ENCODE data around the gene PRM2.
"Not testable (repeated sequence)": the region's sequence is repeated elsewhere in the genome, so short reads cannot be mapped to it uniquely, and the experiment has no call there.

PRM2 gene

DNA sequence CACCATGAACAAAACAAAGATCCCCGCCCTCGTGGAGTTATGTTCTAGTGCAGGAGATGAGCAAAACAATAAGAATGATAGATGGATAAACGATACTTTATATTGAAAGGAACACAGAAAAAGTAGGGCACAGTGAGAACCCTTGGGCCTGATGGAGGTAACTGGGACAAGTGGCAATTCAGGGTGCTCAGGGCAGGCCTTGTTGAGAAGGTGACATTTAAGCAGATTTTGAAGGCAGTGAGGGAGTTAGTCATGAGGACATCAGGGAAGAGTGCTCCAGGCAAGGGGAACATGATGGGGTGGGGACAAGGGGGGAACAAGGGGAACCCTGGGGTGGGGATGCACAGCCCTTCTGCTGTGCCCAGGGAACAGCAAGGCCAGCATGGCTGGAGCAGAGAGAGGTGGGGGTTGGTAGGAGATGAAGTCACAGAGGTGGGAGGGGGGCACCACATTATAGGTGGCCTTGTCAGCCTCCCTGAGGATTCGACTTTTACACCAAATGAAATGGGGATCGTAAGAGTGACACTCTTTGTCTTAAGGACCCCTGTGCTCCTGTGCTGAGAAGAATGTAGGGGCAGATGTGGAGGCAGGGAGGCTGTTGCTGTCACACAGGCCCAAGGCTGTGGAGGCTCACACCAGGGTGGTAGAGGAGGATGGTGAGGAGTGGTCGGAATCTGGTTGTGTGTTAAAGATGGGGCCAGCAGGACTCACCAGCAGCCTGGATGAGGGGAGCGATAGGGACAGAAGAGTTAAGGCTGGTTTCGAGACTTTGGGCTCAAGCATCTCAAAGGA, 14.0 kb upstream of the PRM2 start:
- DNase-seq: no peak

DNA sequence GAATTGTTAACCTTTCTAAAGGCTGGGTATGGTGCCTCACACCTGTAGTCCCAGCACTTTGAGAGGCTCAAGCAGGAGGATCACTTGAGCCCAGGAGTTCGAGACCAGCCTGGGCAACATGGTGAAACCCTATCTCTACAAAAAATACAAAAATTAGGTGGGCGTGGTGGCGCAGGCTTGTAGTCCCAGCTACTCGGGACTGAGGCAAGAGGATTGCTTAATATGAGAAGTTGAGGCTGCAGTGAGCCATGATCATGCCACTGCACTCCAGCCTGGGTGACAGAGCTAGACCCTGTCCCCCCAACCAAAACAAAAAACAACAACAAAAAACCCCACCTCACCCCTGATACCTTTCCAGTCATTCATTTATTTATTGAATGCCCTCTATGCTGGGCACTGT, 13.4 kb upstream of the PRM2 start:
- DNase-seq: not testable (repeated sequence)

DNA sequence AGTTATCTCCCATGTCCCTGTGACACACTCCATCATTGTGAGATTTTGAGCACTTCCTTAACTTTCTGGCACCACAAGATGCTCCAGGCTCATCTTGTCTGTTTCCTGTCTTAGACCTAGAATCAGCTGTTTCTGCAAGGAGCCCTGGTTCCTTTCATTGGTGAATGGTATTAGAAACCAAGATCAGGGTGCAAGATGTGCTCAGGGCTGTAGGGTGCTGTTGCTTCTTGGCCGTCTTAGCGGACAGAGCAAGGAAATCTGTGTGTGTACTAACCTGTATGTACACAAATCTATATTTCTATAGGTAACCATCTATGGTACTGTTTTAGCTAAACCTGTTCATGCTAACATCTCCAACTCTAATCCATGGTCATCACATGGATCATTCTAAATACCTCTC, 12.9 kb upstream of the PRM2 start:
- DNase-seq: no peak

DNA sequence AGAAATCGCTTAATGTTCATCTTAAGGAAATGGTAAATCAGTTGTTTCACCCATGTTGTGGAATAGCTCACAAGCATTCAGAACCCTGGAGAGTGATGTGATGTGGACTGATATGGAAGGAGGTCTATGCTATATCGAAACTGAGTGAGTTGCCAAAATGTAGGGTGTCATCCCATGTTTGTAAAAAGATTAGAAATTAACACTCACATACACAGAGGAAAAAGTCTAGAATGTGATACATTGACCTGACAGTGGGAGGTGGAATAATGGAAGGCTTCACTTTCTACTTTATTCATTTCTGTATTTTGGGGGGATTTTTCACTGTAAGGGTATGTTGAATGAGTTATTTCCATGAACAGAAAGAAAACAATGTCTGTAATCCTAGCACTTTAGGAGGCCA, 9.6 kb upstream of the PRM2 start:
- DNase-seq: no peak

DNA sequence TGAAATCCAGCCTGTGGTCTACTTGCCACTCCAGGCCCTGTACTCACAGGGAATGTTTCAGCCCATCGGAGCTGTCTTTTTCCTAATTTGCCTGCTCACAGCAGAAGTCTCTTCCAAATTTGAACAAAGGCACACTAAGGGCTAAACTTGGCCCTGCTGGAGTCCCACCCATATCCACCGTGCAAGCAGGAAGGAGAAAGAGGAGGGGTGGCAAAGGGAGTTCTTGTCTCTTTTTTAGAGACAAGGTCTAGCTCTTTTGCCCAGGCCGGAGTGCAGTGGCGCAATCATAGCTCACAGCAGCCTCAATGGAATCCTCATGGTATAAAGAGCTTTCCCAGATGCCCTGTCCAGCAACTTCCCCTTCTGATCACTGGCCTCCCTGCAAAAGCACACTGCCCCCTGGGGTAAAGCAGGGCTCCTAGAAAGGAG, 7.6 kb upstream of the PRM2 start:
- DNase-seq: no peak

DNA sequence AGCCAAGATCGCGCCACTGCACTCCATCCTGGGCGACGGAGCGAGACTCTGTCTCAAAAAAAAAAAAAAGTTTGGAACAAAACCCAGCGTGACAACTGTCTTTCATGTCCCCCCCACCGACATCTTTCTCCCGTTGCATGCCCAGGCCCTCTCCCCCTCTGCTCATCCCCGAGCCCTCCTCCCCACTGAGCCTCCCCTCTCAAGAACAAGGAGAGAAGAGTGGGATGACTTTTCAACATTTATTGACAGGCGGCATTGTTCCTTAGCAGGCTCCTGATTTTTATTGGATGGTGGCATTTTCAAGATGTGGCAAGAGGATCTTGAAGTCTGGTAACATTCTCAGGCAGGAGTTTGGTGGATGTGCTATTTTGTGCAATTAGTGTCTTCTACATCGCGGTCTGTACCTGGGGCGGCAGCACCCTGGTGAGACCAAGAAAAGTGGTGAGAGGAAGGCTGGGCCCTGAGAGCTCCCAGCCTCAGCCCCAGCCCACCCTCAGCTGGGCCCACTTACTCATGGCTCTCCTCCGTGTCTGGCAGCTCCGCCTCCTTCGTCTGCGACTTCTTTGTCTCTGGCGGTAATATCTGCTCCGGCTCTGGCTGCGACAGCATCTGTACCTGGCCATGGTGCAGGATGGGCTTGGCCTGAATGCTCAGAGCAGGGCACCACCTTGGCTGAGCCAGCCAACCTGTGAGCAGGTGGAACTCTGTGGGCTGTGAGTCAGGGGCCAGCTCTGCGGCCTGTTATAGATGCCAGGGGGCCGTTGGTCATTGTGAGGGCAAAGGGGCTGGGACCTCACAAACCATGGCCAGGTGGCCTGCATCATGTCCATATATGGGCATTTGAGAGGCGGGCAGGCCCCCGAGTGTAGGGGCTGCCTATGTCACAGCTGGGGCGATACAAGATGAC, 4.6 kb upstream of the PRM2 start, which contains the start of gene PRM1:
PRM1 (minus strand) TSS at position 715 of the 907 bp plus-strand sequence; CDS start at position 623, 92 bp downstream.
- no peak for DNase-seq

DNA sequence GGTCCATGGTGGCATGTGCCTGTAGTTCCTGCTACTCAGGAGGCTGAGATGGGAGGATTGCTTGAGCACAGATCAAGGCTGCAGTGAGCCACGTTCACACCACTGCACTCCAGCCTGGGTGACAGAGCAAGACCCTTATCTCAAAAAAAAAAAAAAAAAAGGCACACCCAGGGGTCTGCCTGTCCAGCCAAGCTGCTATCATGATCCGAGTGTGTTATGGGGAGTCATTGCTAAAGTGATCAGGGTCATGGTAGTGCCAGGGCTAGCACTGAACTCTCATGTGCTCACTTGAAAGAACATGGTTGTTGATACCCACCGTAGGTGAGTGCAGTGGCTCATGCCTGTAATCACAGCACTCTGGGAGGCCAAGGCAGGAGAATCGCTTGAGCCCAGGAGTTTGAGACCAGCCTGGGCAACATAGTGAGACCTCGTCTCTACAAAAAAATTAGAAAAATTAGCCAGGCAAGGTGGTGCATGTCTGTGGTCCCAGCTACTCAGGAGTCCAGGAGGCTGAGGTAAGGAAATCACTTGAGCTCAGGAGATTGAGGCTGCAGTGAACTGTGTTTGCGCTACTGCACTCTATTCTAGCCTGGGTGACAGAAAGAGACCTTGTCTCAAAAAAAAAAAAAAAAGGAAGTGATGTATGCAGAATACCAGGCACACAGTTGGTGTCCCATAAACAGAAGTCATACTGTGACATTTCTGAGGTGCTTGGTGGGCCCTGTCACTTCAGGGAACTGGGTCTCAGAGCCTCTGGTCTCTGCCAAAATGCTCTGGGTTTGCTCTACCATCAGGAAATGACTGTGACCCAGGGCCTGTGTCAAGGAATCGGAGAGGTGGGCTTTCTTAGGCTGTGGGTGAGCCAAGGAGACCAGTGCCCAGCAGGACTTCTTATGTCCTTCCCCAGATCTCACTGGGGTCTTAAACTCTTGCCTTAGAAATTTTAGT, 2.7 kb upstream of the PRM2 start:
- DNase-seq: no peak

DNA sequence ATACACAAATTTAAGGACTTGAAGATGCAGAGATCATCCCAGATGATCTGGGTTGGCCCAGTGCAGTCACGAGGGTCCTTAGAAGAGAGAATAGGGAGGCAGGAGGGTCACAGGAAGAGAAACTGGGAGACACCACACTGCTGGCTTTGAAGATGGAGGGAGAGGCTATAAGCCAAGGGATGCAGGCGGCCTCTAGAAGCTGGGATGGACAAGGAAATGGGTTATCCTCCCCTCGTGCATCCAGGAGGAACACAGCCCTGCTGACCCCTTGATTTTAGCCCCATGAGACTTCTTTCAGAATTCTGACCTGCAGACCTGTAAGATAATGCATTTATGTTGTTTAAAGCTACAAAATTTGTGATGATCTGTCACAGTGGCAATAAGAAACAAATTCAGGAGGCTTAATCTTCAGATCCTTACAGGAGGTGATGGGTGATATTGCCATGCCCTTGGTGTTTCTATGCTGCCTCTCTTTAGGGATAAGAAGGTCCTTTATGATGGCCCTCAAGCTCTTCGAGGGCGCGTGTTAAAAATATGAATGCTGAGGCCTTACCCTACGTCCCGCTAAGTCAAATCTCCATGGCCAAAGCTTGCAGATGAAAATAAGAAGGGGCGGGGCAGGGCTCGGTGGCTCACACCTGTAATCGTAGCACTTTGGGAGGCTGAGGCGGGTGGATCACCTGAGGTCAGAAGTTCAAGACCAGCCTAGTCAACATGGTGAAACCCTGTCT, 1.5 kb upstream of the PRM2 start:
- DNase-seq: no peak

DNA sequence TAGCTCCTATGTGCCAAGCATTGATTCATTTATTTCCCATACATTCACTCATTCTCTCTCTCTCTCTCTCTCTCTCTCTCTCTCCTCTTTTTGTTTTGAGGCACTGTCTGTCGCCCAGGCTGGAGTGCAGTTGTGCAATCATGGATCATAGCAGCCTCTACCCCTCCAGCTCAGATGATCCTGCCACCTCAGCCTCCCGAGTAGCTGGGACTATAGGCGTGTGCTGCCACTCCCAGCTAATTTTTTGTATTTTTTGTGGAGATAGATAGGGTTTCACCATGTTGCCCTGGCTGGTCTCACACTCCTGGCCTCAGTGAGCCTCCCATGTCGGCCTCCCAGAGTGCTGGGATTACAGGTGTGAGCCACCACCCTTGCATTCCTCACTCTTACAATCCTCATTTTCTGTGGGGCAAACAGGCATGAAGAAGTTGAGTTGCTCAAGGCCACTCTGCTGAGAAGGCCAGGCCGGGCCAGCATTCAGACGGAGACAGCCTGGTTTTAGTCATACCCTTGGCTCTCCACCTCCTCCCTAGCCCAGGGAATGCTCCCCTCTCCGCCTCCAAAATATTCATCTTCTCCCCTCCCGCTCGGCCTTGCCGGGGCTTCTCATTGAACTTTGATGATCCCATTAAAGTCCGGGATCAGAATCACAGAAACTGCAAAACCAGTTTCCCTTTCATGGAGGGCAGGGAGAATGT, 765 bp upstream of the PRM2 start:
- no peak for DNase-seq

DNA sequence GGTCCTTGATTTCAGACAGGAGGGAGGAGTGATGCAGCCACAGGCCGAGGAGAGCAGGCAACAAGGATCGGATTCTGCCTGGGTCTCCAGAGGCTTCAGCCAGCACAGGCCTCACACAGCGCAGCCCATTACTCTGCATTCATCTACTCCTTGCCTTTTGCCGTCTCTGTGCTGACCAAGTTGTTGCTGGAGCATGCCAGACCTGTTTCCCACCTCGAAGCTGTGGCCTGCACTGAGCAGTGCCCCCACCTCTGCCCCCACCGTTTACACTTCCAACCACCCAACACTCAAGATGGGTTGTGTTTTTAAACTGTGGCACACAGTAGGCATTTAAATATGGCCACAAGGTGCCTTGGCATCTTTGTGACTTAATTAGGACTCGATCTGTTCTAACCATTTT, 1.3 kb downstream of the PRM2 start:
- DNase-seq: no peak

DNA sequence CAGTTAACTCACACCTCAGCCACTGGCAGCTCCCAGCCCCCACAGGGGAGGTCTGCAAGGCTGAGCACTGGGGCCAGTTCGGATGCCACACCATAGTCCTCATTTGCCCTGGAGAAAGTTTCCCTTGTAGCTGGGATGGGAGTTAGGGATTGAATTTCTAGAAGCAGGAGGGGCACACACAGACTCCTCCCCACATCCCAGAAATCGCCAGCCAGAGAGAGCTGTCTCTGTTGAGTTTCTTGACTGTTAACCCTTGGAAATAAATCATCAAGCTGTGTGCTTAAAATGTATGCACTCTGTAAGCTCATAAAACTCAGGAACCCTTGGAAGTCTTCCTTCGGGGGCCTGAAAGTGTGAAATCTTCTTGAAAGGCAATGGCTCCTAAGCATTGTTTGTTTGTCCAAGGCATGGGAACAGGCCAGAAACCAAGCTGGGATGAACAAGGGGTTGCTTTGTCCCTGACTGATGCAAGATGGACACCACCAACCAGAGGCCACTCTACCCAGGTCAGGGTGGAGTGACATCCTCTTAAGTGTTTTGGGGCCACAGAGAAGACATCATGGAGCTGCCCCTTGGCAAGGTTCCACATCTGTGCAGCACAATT, 2.5 kb downstream of the PRM2 start:
- no peak for DNase-seq

DNA sequence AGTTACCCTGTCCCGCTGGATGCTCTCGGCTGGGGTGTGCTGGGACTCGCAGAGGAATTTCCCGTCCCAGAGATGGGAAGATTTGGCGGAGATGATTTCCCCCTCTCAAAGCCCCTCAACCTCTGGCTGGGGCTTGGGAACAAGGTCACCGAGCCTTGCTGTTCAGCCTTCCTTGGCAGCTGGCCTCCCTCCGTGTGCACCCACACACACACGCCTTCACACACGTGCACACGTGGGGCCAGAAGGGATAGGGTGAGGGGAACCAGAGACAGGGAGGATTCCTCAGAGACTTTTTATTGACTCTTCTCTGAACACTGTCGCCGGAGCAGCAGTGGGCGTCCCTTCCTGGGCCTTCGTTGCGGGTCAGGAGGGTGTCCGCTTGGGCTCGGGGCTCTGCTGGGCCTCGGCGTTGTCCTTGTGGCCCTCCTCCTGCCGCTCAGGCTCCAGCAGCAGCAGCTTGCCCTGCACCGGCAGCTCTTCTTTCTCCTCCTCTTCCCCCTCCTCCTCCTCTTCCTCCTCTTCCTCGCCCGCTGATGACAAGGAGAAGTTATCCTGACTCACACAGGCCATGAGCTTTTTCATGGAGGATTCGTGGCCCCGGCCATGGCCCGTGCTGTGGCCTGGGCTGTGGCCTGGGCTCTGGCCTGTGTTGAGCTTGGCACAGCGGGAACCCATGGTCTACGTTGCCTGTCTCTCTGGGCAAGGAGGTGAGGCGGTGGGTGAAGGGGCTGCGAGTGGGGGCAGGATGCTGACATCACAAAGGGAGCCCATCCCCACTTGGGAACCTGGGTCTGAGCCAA, 3.2 kb downstream of the PRM2 start, which contains the start of gene PRM3:
PRM3 (minus strand) TSS at position 709 of the 800 bp plus-strand sequence; CDS start at position 675, 34 bp downstream.
- DNase-seq: no peak

DNA sequence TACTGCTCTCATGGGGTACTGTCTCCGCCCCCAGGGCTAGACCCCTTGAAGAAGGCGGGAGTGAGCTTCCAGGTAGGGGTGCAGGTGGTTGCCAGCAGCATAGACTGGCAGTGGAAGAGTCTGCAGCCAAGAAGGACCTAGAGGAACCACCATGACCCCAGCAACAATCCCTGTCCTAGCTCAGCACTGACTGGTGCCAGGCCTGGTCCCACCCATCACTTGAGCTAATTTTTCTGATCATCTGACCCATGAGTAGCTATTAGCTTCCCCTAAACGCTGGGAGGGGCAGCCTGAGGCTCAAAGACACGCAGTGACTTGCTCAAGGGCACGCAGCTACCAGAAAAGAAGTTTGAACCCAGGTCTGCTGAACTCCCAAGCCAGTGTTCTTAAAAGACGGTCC, 3.8 kb downstream of the PRM2 start:
- DNase-seq: no peak

DNA sequence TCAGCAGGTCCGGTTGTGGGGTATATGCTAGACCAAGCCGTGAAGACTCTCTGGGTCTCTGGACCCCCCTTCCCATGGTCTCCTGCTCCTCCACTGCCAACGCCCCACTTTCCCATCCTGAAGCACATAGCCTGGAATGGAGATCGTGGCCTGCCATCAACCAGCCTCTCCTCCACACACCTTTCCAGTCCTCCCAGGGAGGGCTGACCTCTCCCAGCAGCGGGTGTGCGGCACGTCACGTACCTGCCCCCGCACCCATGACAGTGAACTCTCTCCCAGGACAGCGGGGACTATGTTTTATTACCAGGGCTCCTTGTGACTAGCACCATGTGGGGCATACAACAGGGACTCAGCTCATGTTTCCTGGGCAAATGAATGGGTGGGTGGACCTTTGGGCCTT, 4.7 kb downstream of the PRM2 start:
- DNase-seq: no peak

DNA sequence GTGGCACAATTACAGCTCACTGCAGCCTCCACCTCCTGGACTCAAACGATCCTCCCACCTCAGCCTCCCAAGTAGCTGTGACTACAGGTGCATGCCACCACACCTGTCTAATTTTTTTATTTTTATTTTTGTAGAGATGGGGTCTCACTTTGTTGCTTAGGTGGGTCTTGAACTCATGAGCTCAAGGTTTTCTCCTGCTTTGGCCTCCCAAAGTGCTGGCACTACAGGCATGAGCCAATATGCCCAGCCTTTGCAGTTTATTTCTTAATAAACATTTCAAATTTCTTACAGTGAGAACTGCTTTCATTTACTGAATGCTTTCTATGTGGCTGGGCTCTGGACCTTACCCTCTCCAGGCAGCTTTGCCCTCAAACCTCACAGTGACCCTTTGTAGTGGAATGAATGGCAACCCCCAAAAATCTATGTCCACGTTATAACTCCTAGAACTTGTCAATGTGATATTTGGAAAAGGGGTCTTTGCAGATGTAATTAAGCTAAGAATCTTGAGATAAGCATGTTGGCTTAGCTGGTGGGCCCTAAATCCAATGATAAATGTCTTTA, 5.6 kb downstream of the PRM2 start:
- no peak for DNase-seq

DNA sequence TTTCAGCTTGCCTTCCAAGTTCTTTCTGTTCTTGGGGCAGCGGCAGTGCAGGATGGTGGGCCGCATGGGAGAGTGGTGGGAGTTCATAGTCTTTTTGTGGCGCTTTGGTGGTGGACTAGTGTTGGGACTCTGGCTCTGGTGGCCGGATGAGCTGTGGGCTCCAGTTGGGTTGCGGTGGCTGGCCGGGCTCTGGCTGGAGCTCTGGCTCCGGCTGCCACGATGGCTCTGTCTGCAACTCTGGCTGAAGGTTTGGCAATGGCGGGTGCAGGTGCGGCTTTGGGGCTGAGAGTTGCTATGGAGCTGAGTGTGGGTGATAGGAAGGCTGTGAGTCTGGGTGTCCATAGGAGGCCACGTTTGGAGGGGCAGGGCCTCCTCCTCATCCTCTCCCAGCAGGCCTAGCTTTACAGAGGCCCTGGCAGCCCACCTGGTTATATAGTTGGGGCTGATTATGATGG, 7.3 kb downstream of the PRM2 start, which contains the start of gene TNP2:
TNP2 (minus strand) TSS at position 405 of the 455 bp plus-strand sequence; CDS start at position 342, 63 bp downstream.
- DNase-seq: no peak

DNA sequence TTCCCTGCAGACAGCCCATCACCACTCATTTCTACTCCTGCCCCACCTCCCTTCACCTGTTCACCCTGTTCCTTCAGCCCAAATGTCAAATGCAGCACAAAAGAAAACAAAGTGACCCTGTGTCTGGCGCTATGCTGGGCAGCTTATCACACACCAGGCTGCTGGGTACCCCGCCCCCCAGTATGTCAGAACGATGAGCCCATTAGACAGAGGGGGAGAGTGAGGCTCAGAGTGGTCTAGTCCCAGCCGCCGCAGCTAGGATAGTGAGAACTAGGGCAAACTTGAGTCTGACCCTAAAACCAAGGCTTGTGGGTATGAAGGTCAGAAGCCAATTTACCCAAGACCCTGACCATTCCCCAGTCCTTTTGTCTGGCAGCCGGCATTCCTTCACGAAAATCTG, 11.2 kb downstream of the PRM2 start:
- no peak for DNase-seq

All from nucleus accumbens (tissue), 56 donors.